GM10847 (cell line): ENCODE data around the gene FGD5.

Source experiments
- POLR2A ChIP-seq: IDR thresholded peaks from 2 replicates; pipeline ENCODE4 v1.6.1; 2011; ENCODE audit not compliant: insufficient read length; ENCODE audit errors: extremely low read depth

FGD5 gene

GRCh38 chr3:14783480-14784086 lies 35.2 kb upstream of the FGD5 start:
- no peak for TF ChIP-seq POLR2A

GRCh38 chr3:14784087-14784681 lies 34.6 kb upstream of the FGD5 start:
- no peak for TF ChIP-seq POLR2A

GRCh38 chr3:14785207-14786155 lies 33.3 kb upstream of the FGD5 start:
- no peak for TF ChIP-seq POLR2A

GRCh38 chr3:14786369-14786768 lies 32.4 kb upstream of the FGD5 start:
- no peak for TF ChIP-seq POLR2A

- no peak for TF ChIP-seq POLR2A
Measured at GRCh38 chr3:14787630-14788029, 31.1 kb upstream of the FGD5 start.

GRCh38 chr3:14788644-14789043 lies 30.1 kb upstream of the FGD5 start:
- TF ChIP-seq POLR2A: no peak

GRCh38 chr3:14789221-14789620 lies 29.5 kb upstream of the FGD5 start:
- TF ChIP-seq POLR2A: no peak

- TF ChIP-seq POLR2A: no peak
Measured at GRCh38 chr3:14789640-14790285, 29.0 kb upstream of the FGD5 start.

GRCh38 chr3:14791343-14791945 lies 27.3 kb upstream of the FGD5 start:
- TF ChIP-seq POLR2A: no peak

GRCh38 chr3:14792691-14793121 lies 26.1 kb upstream of the FGD5 start:
- no peak for TF ChIP-seq POLR2A

GRCh38 chr3:14793126-14793857 lies 25.5 kb upstream of the FGD5 start:
- TF ChIP-seq POLR2A: no peak

GRCh38 chr3:14793858-14794234 lies 24.9 kb upstream of the FGD5 start:
- TF ChIP-seq POLR2A: no peak

- no peak for TF ChIP-seq POLR2A
Measured at GRCh38 chr3:14794435-14794834, 24.3 kb upstream of the FGD5 start.

GRCh38 chr3:14795996-14796395 lies 22.8 kb upstream of the FGD5 start:
- TF ChIP-seq POLR2A: no peak

GRCh38 chr3:14796403-14797077 lies 22.2 kb upstream of the FGD5 start:
- TF ChIP-seq POLR2A: no peak
